Liver (tissue), 9 donors: ENCODE results near the gene ZNF749. TPM values are rescaled to one million over a fixed set of nuclear protein-coding genes. Genes with fewer than 3 reads are reported as not detected.

ENCODE experiments used
- DNase-seq: peaks from one replicate; pipeline ENCODE4 v3.0.0-alpha.2; 2017; ENCODE audit warnings: low spot score
- H3K27ac ChIP-seq, 2 donors: one replicate each; pipeline ENCODE4 v1.7.0; 2013; ENCODE audit warnings: inconsistent platforms in 2 of 2, low read length in 2 of 2, control low read depth in 1 of 2, low read depth in 1 of 2, mild to moderate bottlenecking in 1 of 2
- H3K27me3 ChIP-seq, 4 donors: one replicate each; pipeline versions ENCODE4 v1.6.1 to v1.7.0; 2013; ENCODE audit warnings: low read length in 3 of 4, inconsistent platforms in 1 of 4, mild to moderate bottlenecking in 1 of 4, moderate library complexity in 1 of 4; ENCODE audit not compliant: control insufficient read depth in 4 of 4, insufficient read depth in 4 of 4
- H3K36me3 ChIP-seq, 4 donors: one replicate each; pipeline versions ENCODE4 v1.6.1 to v1.7.0; 2013; ENCODE audit warnings: low read length in 3 of 4, mild to moderate bottlenecking in 3 of 4, low read depth in 1 of 4, moderate library complexity in 1 of 4; ENCODE audit not compliant: control insufficient read depth in 4 of 4, insufficient read depth in 3 of 4
- H3K4me1 ChIP-seq, 4 donors: one replicate each; pipeline versions ENCODE4 v1.6.1 to v1.7.0; 2013; ENCODE audit warnings: low read length in 3 of 4, mild to moderate bottlenecking in 3 of 4, moderate library complexity in 1 of 4; ENCODE audit not compliant: control insufficient read depth in 4 of 4, insufficient read depth in 4 of 4
- H3K4me3 ChIP-seq, 3 donors: one replicate each; pipeline versions ENCODE4 v1.6.1 to v1.7.0; 2013; ENCODE audit warnings: low read length in 3 of 3, control low read depth in 1 of 3, low read depth in 1 of 3, mild to moderate bottlenecking in 1 of 3
- H3K9ac ChIP-seq, 2 donors: one replicate each; pipeline ENCODE4 v1.7.0; 2013; ENCODE audit warnings: low read length in 2 of 2, mild to moderate bottlenecking in 2 of 2, moderate library complexity in 2 of 2, control low read depth in 1 of 2, low read depth in 1 of 2
- H3K9me3 ChIP-seq, 4 donors: one replicate each; pipeline versions ENCODE4 v1.6.1 to v1.7.0; 2013; ENCODE audit warnings: low read length in 3 of 4; ENCODE audit not compliant: control insufficient read depth in 4 of 4
- CTCF ChIP-seq: fragments of 150-350 bp; IDR thresholded peaks from 2 replicates; pipeline ENCODE4 v1.5.1; 2017; ENCODE audit warnings: improper control_type of control experiment, low read depth, low read length; ENCODE audit not compliant: missing input control
- EGR1 ChIP-seq, 2 donors: IDR thresholded peaks; 2 replicates each; pipeline ENCODE4 v1.6.1; 2016 to 2018; ENCODE audit warnings: antibody characterized with exemption in 2 of 2, low read depth in 2 of 2
- FOXA1 ChIP-seq: IDR thresholded peaks from 2 replicates; pipeline ENCODE4 v1.6.1; 2016; ENCODE audit warnings: antibody characterized with exemption
- GABPA ChIP-seq, 2 donors: IDR thresholded peaks in 1 of 2; conservative IDR thresholded peaks in 1 of 2; 2 replicates each; pipeline ENCODE4 v1.6.1; 2016; ENCODE audit warnings: antibody characterized with exemption in 2 of 2, mild to moderate bottlenecking in 1 of 2, moderate library complexity in 1 of 2
- HNF4A ChIP-seq, 2 donors: conservative IDR thresholded peaks; 2 replicates each; pipeline ENCODE4 v1.6.1; 2016; ENCODE audit warnings: antibody characterized with exemption in 2 of 2, mild to moderate bottlenecking in 2 of 2
- JUND ChIP-seq, 2 donors: IDR thresholded peaks; 2 replicates each; pipeline ENCODE4 v1.6.1; 2016; ENCODE audit warnings: antibody characterized with exemption in 2 of 2
- MAX ChIP-seq: IDR thresholded peaks from 2 replicates; pipeline ENCODE4 v1.6.1; 2016; ENCODE audit warnings: antibody characterized with exemption
- NR2F2 ChIP-seq: IDR thresholded peaks from 2 replicates; pipeline ENCODE4 v1.6.1; 2016; ENCODE audit warnings: antibody characterized with exemption
- RAD21 ChIP-seq, 2 donors: IDR thresholded peaks; 2 replicates each; pipeline ENCODE4 v1.6.1; 2016; ENCODE audit warnings: antibody characterized with exemption in 2 of 2, mild to moderate bottlenecking in 2 of 2
- REST ChIP-seq: IDR thresholded peaks from 2 replicates; pipeline ENCODE4 v1.6.1; 2016; ENCODE audit warnings: antibody characterized with exemption, mild to moderate bottlenecking
- RXRA ChIP-seq, 2 donors: IDR thresholded peaks; 2 replicates each; pipeline ENCODE4 v1.6.1; 2017 to 2018; ENCODE audit warnings: antibody characterized with exemption in 2 of 2, mild to moderate bottlenecking in 1 of 2
- SP1 ChIP-seq: IDR thresholded peaks from 2 replicates; pipeline ENCODE4 v1.6.1; 2018; ENCODE audit warnings: antibody characterized with exemption, mild to moderate bottlenecking
- TAF1 ChIP-seq: conservative IDR thresholded peaks from 2 replicates; pipeline ENCODE4 v1.6.1; 2016; ENCODE audit warnings: antibody characterized with exemption, mild to moderate bottlenecking
- YY1 ChIP-seq: IDR thresholded peaks from 2 replicates; pipeline ENCODE4 v1.6.1; 2016; ENCODE audit warnings: antibody characterized with exemption, mild to moderate bottlenecking
- ZBTB33 ChIP-seq: IDR thresholded peaks from 2 replicates; pipeline ENCODE4 v1.6.1; 2016; ENCODE audit warnings: antibody characterized with exemption
- WGBS: extraction: QIAGEN DNeasy Blood & Tissue Kit; methylation state at CpG from one replicate; pipeline ENCODE4 v1.1.7; 2013; 5-methylcytosine and 5-hydroxymethylcytosine counted together
- polyA plus RNA-seq, 2 donors: library from polyadenylated mRNA; stranded (reverse) in 1 of 2; unstranded in 1 of 2; fragments of 200-250 nt in 1 of 2; fragments of >200 nt in 1 of 2; fragmentation: Nextera tagmentation in 1 of 2; extraction: Ambion mirVana in 1 of 2; gene quantifications; one replicate each; pipeline versions ENCODE4 v1.2.1 to v1.2.3, GENCODE V29; 2013 to 2015
- total RNA-seq, 2 donors: library from RNA; depleted of rRNA; stranded (reverse); fragments of >200 nt; gene quantifications; one replicate each; pipeline ENCODE4 v1.2.3, GENCODE V29; 2014
- donor health status: healthy.
- donor health status: healthy.
- donor health status: healthy.
- donor health status: healthy.
- donor health status: healthy.

Gene ZNF749
- total RNA-seq (10 to 100 TPM in 1 of 2 donors, 1 to 10 TPM in 1; 5.9 to 11.6 TPM), polyA plus RNA-seq (1 to 10 TPM in 1 of 2 donors, under 1 TPM in 1; 0.83 to 5.4 TPM)

- H3K27me3 ChIP-seq: no peaks in the 10 kb centered on the region
- H3K27ac ChIP-seq: peak within 1 kb of the TSS; percentile 8 to 32
- peak; percentile 98 for DNase-seq
- under 1% methylated on average over 61 of the region's 61 CpGs for WGBS
- peaks cover 0 to 16% (median 14%) of the 10 kb centered on the region in 4 donors for H3K4me1 ChIP-seq
- H3K9ac ChIP-seq: peak within 1 kb of the TSS; percentile 26 to 51
- peaks cover 0 to 15% (median 4%) of the 10 kb centered on the region in 4 donors for H3K9me3 ChIP-seq
- H3K4me3 ChIP-seq: peak within 1 kb of the TSS; percentile 77 to 83 (median 83)
- peaks cover 4 to 15% (median 9%) of the 10 kb centered on the region in 4 donors for H3K36me3 ChIP-seq
- TF ChIP-seq JUND (IDR thresholded peaks at IDR 0.05) (no peak), FOXA1 (no peak), YY1 (peak; percentile 96), RXRA (IDR thresholded peaks at IDR 0.05) (peak in 1 of 2 donors; percentile 10), SP1 (peak; percentile 54), GABPA (IDR thresholded peaks at IDR 0.05 in 1 of 2, conservative IDR thresholded peaks at IDR 0.05 in 1 of 2) (peak; percentile 26 to 93), MAX (peak; percentile 80), TAF1 (no peak), CTCF (no peak), RAD21 (IDR thresholded peaks at IDR 0.05) (peak in 1 of 2 donors; percentile 28), HNF4A (conservative IDR thresholded peaks at IDR 0.05) (no peak), NR2F2 (no peak), ZBTB33 (peak; percentile 76), EGR1 (IDR thresholded peaks at IDR 0.05; ENCODE audit: low read depth in 2 of 2) (peak; percentile 66 to 83), REST (no peak)
Measured at GRCh38 chr19:57435062-57435978, at the start of gene ZNF749. Gene ZNF749 (plus strand): TSS chr19:57435325. CDS start chr19:57435579, 254 bp downstream.
